Ramos (cell line): Measurements from ENCODE around the gene CAPN13.

Experiments used
- in situ Hi-C: fragments of 300-500 bp; cut with MboI; formaldehyde crosslinking; loops from one replicate; pipeline ENCODE4 v1.14.3; 2022; ENCODE audit warnings: low sequenced_read_pairs; ENCODE audit not compliant: unreplicated experiment

CAPN13 gene

GRCh38 chr2:30807249-30807648 lies at the start of gene CAPN13:
CAPN13 (minus strand) TSS chr2:30807446; CDS start chr2:30787325, 20,121 bp downstream.
- in situ Hi-C loops = no loop called here

GRCh38 chr2:30847841-30848240 lies 40.6 kb upstream of the CAPN13 start:
- in situ Hi-C loops = no loop called here

GRCh38 chr2:30847329-30847728 lies 40.1 kb upstream of the CAPN13 start:
- in situ Hi-C loops = no loop called here

GRCh38 chr2:30828586-30828985 lies 21.3 kb upstream of the CAPN13 start:
- in situ Hi-C loops = no loop called here

GRCh38 chr2:30826916-30827315 lies 19.7 kb upstream of the CAPN13 start:
- in situ Hi-C loops = no loop called here

- in situ Hi-C loops = no loop called here
Observed at GRCh38 chr2:30826481-30826880, 19.2 kb upstream of the CAPN13 start.

GRCh38 chr2:30823452-30823851 lies 16.2 kb upstream of the CAPN13 start:
- in situ Hi-C loops = no loop called here

GRCh38 chr2:30821960-30822359 lies 14.7 kb upstream of the CAPN13 start:
- in situ Hi-C loops = no loop called here

GRCh38 chr2:30820381-30821055 lies 13.3 kb upstream of the CAPN13 start:
- in situ Hi-C loops = no loop called here

- in situ Hi-C loops = no loop called here
Observed at GRCh38 chr2:30809938-30810337, 2.7 kb upstream of the CAPN13 start.

GRCh38 chr2:30808695-30809094 lies 1.4 kb upstream of the CAPN13 start:
- in situ Hi-C loops = no loop called here

- in situ Hi-C loops = no loop called here
Observed at GRCh38 chr2:30803281-30803680, 4.0 kb downstream of the CAPN13 start.

- in situ Hi-C loops = no loop called here
Observed at GRCh38 chr2:30802611-30803010, 4.6 kb downstream of the CAPN13 start.

- in situ Hi-C loops = no loop called here
Observed at GRCh38 chr2:30801821-30802455, 5.3 kb downstream of the CAPN13 start.

- in situ Hi-C loops = no loop called here
Observed at GRCh38 chr2:30800159-30800558, 7.1 kb downstream of the CAPN13 start.

GRCh38 chr2:30799366-30799765 lies 7.9 kb downstream of the CAPN13 start:
- in situ Hi-C loops = no loop called here

GRCh38 chr2:30798536-30798991 lies 8.7 kb downstream of the CAPN13 start:
- in situ Hi-C loops = no loop called here

- in situ Hi-C loops = no loop called here
Observed at GRCh38 chr2:30797381-30798015, 9.7 kb downstream of the CAPN13 start.

- in situ Hi-C loops = no loop called here
Observed at GRCh38 chr2:30796699-30797098, 10.5 kb downstream of the CAPN13 start.

- in situ Hi-C loops = no loop called here
Observed at GRCh38 chr2:30792521-30792920, 14.7 kb downstream of the CAPN13 start.

- in situ Hi-C loops = no loop called here
Observed at GRCh38 chr2:30790879-30791278, 16.4 kb downstream of the CAPN13 start.
